ENCODE measurements around the gene SRRM4. TPM values are rescaled to one million over a fixed set of nuclear protein-coding genes. Genes with fewer than 3 reads are reported as not detected.

SRRM4 gene
- total RNA-seq, 1 experiment from 2014 or later: not detected

GRCh38 chr12:119169150-119169549, 187.8 kb downstream of the SRRM4 start:
- H3K9me2 ChIP-seq (ENCODE audit: insufficient read depth): no peaks in the 10 kb centered on the region
- H3F3A ChIP-seq (ENCODE audit: insufficient read depth, low read depth): peaks cover 8% of the 10 kb centered on the region; the same call in 1 of the 2 replicates
- peak overlapping the region; percentile 12 for H3K4me2 ChIP-seq
- H3K36me3 ChIP-seq (ENCODE audit: low read depth): no peaks in the 10 kb centered on the region
- H3K27me3 ChIP-seq (ENCODE audit: insufficient read depth, low read depth): no peaks in the 10 kb centered on the region
- no peaks in the 10 kb centered on the region for H4K20me1 ChIP-seq (ENCODE audit: insufficient read depth)
- no TSS peak for BruUV-seq (replicated peaks)
- H3K27ac ChIP-seq: no peak overlapping the region
- intact Hi-C loops (cut with micrococcal nuclease; ENCODE audit: unreplicated experiment): loop anchor here (5.0 kb wide), 1 partner anchor 488 kb away; no protein-coding TSS in a partner anchor
- ChIA-PET CTCF (no interaction called here), POLR2A (ENCODE audit: unreplicated experiment) (no interaction called here)
- H3K9me3 ChIP-seq (ENCODE audit: insufficient read depth, low read depth): no peaks in the 10 kb centered on the region
- no peaks in the 10 kb centered on the region for H3K79me2 ChIP-seq (ENCODE audit: low read depth)
- peaks cover 25% of the 10 kb centered on the region for H3K4me1 ChIP-seq (replicated peaks; ENCODE audit: insufficient read depth)
- peak; percentile 37 to 50 for DNase-seq
- H3K4me3 ChIP-seq: no peak overlapping the region
- H2AFZ ChIP-seq: no peak overlapping the region
- TF ChIP-seq CTCF (conservative IDR thresholded peaks at IDR 0.05) (no peak), EZH2 (IDR thresholded peaks at IDR 0.05; ENCODE audit: low read depth) (no peak)

GRCh38 chr12:119171291-119171690, 189.9 kb downstream of the SRRM4 start:
- H3K27me3 ChIP-seq (ENCODE audit: insufficient read depth, low read depth): no peaks in the 10 kb centered on the region
- no TSS peak for BruUV-seq (replicated peaks)
- H3K4me2 ChIP-seq: peak overlapping the region; percentile 13; the same call in 1 of the 2 replicates
- H3K27ac ChIP-seq: no peak overlapping the region
- no peaks in the 10 kb centered on the region for H3K36me3 ChIP-seq (ENCODE audit: low read depth)
- DNase-seq: peak; percentile 59 to 62
- H3K79me2 ChIP-seq (ENCODE audit: low read depth): no peaks in the 10 kb centered on the region
- ChIA-PET POLR2A (ENCODE audit: unreplicated experiment) (no interaction called here), CTCF (no interaction called here)
- no peak for TF ChIP-seq EZH2 (IDR thresholded peaks at IDR 0.05; ENCODE audit: low read depth)
- no peak for TF ChIP-seq CTCF (conservative IDR thresholded peaks at IDR 0.05)
- H2AFZ ChIP-seq: no peak overlapping the region
- H3K4me3 ChIP-seq: no peak overlapping the region
- H3K9me3 ChIP-seq (ENCODE audit: insufficient read depth, low read depth): no peaks in the 10 kb centered on the region
- H4K20me1 ChIP-seq (ENCODE audit: insufficient read depth): no peaks in the 10 kb centered on the region
- H3K4me1 ChIP-seq (replicated peaks; ENCODE audit: insufficient read depth): peaks cover 32% of the 10 kb centered on the region
- intact Hi-C loops (cut with micrococcal nuclease; ENCODE audit: unreplicated experiment): loop anchor here (1.0 kb wide), 1 partner anchor 8 kb away; no protein-coding TSS in a partner anchor
- no peaks in the 10 kb centered on the region for H3K9me2 ChIP-seq (ENCODE audit: insufficient read depth)
- peaks cover 8% of the 10 kb centered on the region; the same call in 1 of the 2 replicates for H3F3A ChIP-seq (ENCODE audit: insufficient read depth, low read depth)

GRCh38 chr12:119171691-119172425, 190.5 kb downstream of the SRRM4 start:
- Histone ChIP-seq H3K27ac (no peak overlapping the region), H2AFZ (no peak overlapping the region), H3F3A (ENCODE audit: insufficient read depth, low read depth) (peaks cover 8% of the 10 kb centered on the region; the same call in 1 of the 2 replicates), H4K20me1 (ENCODE audit: insufficient read depth) (no peaks in the 10 kb centered on the region), H3K4me2 (0 out of 2 replicates have a peak overlapping the region, but pooled peaks have one; percentile 13), H3K9me2 (ENCODE audit: insufficient read depth) (no peaks in the 10 kb centered on the region), H3K79me2 (ENCODE audit: low read depth) (no peaks in the 10 kb centered on the region), H3K4me1 (replicated peaks; ENCODE audit: insufficient read depth) (peaks cover 32% of the 10 kb centered on the region), H3K4me3 (no peak overlapping the region), H3K9me3 (ENCODE audit: insufficient read depth, low read depth) (no peaks in the 10 kb centered on the region), H3K36me3 (ENCODE audit: low read depth) (no peaks in the 10 kb centered on the region), H3K27me3 (ENCODE audit: insufficient read depth, low read depth) (no peaks in the 10 kb centered on the region)
- no TSS peak for BruUV-seq (replicated peaks)
- ChIA-PET POLR2A (ENCODE audit: unreplicated experiment) (no interaction called here), CTCF (no interaction called here)
- intact Hi-C loops (cut with micrococcal nuclease; ENCODE audit: unreplicated experiment): loop anchor here (1.0 kb wide), 1 partner anchor 7 kb away; no protein-coding TSS in a partner anchor
- peak in 1 of 2 experiments; percentile 14 for DNase-seq
- TF ChIP-seq CTCF (conservative IDR thresholded peaks at IDR 0.05) (no peak), EZH2 (IDR thresholded peaks at IDR 0.05; ENCODE audit: low read depth) (no peak)

Measured in PC-9 (cell line).